Mammary epithelial cell (primary cell): ENCODE results near the gene CATSPER2.
"Not testable (repeated sequence)": the region's sequence is repeated elsewhere in the genome, so short reads cannot be mapped to it uniquely, and the experiment has no call there.

ENCODE experiments used
- CTCF ChIP-seq, 2 donors: IDR thresholded peaks in 1 of 2; conservative IDR thresholded peaks in 1 of 2; 2 replicates each; pipeline ENCODE4 v1.5.1; 2011 to 2012; ENCODE audit warnings: inconsistent platforms in 2 of 2, low read length in 2 of 2, mild to moderate bottlenecking in 2 of 2, control low read depth in 1 of 2, low read depth in 1 of 2; ENCODE audit not compliant: insufficient read depth in 1 of 2; ENCODE audit errors: extremely low read depth in 1 of 2
- EZH2 ChIP-seq: IDR thresholded peaks from 2 replicates; pipeline ENCODE4 v1.6.1; 2012; ENCODE audit warnings: low read length, inconsistent platforms, borderline replicate concordance

DNA sequence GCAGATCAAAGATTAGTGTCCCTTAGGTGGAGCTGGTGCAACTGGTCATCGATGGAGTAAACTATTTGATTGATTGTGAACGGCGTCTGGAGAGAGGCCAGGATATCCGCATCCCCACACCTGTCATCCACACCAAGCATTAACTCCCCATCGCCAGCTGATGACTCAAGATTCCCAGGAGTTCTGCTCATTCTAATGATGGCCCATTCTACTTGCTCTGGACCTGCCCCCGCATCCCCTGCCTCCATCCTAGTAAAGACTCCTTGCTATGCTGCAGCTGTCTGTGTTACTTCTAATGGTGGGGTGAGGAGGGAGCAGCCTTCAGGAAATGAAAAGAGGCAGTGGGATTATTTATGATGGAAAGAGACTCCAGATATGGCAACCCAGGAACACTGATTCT, 49.5 kb downstream of the CATSPER2 start:
- TF ChIP-seq CTCF (conservative IDR thresholded peaks at IDR 0.05 in 1 of 2, IDR thresholded peaks at IDR 0.05 in 1 of 2; ENCODE audit: extremely low read depth in 1 of 2, insufficient read depth in 1 of 2, low read depth in 1 of 2, low read length in 2 of 2); EZH2: not testable (repeated sequence)
